ENCODE data around the gene CD302.

DNA sequence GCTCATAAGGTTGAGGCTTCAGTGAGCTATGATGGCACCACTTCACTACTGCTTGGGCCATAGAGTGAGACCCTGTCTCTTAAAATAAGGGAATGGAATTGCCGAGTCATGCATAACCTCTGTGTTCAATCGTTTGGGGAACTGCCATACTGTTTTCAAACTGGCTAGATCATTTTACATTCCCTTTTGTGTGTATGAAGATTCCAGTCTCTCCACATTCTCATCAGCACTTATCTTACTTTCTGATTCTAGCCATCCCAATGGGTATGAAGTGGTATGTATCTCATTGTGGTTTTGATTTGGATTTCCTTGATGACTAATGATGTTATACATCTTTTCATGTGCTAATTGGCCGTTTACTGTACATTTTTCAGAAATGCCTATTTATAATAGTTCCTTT, 62.0 kb downstream of the CD302 start:
- TF ChIP-seq ZBED1 (IDR thresholded peaks at IDR 0.05; ENCODE audit: borderline replicate concordance): no peak
- TF ChIP-seq, protein P1, sequence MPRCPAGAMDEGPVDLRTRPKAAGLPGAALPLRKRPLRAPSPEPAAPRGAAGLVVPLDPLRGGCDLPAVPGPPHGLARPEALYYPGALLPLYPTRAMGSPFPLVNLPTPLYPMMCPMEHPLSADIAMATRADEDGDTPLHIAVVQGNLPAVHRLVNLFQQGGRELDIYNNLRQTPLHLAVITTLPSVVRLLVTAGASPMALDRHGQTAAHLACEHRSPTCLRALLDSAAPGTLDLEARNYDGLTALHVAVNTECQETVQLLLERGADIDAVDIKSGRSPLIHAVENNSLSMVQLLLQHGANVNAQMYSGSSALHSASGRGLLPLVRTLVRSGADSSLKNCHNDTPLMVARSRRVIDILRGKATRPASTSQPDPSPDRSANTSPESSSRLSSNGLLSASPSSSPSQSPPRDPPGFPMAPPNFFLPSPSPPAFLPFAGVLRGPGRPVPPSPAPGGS (IDR thresholded peaks at IDR 0.05; ENCODE audit: borderline replicate concordance, insufficient read depth, low read depth, low read length, poor library complexity, severe bottlenecking): no peak
